RKO (cell line): ENCODE data around the gene TMEM236.

Experiments
- DNase-seq: peaks from one replicate; pipeline ENCODE4 v3.0.0-alpha.2; 2016; ENCODE audit warnings: low spot score

TMEM236 gene

DNA sequence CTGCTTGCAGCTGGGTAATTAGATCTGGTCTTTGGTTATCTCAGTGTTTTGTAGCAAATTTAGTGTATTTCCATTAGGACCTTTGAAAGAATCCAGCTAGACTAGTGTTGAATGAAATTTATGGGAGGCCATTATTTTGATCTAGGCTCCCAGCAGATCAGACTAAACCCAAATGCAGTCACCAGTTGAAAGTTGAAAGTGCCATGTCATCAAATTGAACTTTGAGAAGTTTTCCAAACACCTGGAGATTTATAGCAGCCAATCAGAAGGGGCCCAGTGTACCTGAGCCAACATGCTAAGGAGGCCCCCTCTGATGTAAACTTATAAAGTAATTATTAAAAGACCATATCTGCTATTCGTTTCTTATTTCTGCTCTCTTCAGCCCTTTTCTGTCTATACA is 11.3 kb upstream of the TMEM236 start:
- no peak for DNase-seq

- DNase-seq: peak; percentile 80
These were observed 9.1 kb upstream of the TMEM236 start for GRCh38 chr10:17742918-17743317.

DNA sequence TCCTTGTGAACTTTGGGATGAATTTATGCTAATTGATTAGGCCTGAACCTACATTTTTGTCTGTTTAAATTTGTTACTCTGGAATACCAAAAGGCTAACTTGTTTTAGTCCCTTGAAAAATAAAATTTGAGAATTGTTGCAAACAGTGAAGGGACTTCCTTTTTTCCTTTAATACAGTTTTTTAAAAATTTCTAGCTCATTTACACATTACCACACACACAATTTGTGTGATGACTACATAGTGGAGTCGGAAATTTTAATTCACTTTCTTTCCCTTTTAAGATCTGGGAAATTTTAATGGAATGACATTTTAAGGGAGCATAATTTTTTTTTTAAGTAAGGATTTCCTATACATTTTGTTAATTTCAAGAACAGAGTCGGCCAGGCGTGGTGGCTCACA is 8.6 kb upstream of the TMEM236 start:
- DNase-seq: no peak

DNA sequence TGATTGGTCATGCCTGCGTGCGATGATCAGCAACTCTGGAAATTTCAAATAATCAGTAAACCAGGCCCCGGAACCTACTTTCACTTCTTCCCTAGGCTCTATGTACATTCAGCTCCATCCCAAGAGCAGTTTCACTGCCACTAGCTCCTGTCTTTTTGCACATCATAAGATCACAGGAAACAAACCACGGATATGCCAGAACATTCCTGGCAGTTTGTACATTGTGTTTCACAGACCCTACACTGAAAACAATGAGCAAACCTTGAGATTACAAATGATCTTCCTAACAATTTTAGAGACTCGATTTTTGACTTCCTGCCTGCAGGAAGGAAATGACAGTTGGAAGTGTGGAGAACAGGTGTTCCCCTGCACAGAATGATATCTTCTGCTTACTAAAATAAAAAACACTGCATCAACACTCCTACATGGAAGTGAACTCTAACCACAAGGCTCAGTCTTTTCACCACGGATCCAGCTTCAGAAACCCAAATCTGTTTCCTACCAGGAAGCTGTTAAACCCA is 7.6 kb upstream of the TMEM236 start:
- no peak for DNase-seq

- DNase-seq: no peak
These were observed 4.0 kb upstream of the TMEM236 start for GRCh38 chr10:17747883-17748550.

DNA sequence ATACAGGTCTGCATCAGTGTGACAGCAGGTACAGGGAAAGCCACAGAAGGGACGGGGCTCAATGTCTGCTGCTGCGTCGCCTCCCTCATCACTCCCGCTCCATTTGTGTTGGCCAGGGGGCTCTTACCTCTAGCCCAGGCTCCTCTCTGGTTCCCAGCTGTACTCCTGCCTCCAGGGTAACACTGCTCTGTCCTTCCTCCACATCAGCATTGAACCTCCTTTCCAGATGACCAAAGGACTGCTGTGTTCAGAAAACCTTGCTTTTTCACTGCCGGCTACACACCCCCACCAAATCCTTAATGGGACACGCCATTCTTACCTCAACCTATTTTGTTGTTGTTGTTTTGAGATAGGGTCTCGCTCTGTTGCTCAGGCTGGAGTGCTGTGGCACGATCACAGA is 2.1 kb upstream of the TMEM236 start:
- DNase-seq: no peak

DNA sequence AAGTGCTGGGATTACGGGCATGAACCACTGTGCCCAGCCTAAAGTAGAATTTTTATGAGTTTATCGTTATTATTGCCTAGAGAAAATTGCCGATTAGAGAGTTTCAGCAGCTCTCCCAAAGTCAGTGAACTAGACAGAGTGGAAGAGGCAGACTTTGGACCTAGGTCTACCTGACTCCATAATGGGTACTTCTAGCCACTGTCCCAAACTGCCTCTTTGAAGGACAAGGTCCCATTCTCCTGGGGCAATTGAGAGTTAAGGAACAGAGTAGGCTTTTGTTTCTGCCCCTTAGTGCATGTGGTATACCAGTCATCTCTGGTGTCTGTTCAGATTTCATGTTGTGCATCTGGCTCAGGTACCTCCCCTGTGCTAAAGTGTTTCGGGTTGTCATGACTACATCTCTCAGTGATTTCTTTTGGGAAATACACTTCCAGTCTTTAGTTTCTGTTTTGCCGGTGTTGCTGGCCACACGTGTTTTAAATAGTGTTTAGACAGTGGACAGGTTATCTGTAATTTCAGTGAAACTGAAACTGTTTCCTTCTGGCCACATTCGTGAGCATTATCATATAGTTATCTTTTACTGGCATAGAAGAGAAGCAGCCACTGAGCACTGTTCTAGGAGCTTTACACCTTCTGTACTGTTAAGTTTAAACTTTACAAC is 4.7 kb downstream of the TMEM236 start:
- no peak for DNase-seq

DNA sequence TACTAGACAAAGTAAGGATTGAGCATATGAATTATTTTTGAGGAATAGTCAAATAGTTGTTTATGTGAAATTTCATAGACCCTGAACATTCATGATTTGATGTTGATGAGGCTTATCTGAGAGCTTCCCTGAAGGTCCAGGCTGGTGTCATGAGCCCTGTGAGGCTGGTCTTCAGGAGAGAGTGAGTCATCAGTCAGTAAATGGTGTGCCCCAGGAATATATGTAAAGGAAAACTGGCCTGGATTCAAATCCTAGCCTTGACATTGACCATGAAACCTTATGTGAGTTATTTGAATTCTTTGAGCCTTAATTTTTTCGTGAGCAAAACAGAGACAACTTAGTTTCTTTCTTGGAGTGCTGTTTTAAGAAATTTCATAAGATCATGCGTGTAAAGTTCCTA is 6.2 kb downstream of the TMEM236 start:
- no peak for DNase-seq

DNA sequence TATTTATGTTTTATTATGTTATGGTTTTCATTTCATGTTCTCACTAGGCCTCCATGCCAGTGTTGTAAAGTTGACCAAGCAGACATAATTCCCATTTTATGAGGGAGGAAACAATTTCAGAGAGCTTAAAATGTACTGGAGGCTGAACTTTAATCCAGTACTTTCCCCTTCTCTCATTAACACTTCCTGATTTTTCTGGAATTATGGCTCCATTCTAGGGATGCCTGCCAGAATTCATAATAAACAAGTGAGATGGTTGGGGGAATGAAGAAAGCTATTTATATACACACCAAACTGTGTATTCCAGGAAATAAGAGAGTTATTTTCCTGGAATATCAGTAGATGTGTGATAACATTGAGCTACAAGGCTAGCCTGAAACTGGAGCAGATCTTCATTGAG is 6.9 kb downstream of the TMEM236 start:
- DNase-seq: no peak

DNA sequence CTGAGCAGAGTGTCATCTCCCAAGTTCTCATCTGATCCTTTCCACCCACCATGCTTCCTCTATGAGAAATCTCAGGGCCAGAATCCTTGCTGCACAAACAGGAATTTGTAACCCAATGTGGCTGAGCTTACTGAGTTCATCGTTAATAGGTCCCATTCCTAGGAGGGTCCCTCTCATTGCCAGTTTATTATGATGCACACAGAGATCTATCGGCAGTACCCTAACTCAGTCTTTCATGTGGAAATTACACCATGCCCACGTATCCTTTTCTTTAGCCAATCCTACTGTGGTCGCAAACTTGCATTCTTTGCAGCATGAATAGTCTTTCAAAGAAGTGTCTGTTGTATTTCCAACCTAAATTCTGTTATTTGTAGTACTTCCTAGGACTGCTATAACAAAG is 12.1 kb downstream of the TMEM236 start:
- DNase-seq: no peak

DNA sequence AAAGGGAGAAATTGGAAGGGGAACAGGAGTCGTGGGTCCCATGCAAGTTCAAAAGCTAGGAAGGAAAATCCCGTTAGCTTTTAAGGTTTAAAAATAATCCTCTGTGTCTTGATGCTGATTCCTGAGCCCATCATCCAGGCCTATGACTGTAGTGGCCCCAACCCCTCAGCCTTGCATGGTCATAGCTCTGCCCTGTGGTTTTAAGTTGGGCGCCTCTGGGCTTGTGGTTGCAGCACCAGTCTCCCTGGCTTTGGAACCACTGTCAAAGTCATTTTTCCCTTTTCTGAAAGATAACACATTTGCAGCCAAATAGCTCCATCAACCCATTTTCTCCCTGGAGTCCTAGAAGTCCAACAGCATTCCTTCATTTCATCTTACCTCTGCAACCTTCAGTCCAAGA is 13.6 kb downstream of the TMEM236 start:
- DNase-seq: no peak

GRCh38 chr10:17766731-17767130 is 14.7 kb downstream of the TMEM236 start:
- no peak for DNase-seq

DNA sequence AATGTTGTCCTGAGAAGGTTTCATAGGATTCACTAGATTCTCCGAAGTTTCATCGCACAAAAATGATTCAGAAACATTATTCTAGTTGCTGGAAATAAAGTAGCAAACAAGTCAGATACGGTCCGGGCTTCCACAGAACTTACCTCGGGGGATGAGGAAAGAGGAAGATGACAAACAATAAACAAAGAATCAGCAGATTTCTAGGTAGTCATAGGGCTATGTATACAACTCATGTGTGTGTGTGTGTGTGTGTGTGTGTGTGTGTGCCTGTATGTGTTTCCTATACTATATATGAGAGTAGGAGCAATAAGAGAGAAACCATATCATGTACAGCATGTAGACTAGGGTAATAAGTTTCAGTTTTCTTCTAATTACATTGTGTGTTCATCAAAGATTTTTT is 16.5 kb downstream of the TMEM236 start:
- DNase-seq: no peak

- DNase-seq: no peak
These were observed 17.0 kb downstream of the TMEM236 start for GRCh38 chr10:17768957-17769356.

GRCh38 chr10:17771017-17771416 is 19.0 kb downstream of the TMEM236 start:
- DNase-seq: no peak

- no peak for DNase-seq
These were observed 27.8 kb downstream of the TMEM236 start for GRCh38 chr10:17779784-17780183.

DNA sequence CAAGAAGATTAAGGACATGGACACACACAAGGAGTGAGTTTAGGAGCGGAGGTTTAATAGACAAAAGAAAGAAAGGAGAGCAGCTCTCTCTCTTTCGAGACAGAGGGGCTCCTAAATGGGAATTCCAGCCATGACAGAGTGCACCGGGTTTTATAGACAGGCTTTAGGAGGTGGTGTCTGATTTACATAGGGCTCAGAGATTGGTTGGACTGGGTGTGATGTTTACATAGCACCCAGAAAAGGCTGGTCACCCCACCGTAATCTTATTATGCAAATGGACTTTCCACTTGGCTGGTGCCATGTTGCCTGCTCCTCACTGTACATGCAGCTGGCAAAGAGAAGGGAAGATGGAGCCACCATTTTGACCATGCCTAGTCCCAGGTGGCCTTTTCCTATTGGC is 28.7 kb downstream of the TMEM236 start:
- no peak for DNase-seq

DNA sequence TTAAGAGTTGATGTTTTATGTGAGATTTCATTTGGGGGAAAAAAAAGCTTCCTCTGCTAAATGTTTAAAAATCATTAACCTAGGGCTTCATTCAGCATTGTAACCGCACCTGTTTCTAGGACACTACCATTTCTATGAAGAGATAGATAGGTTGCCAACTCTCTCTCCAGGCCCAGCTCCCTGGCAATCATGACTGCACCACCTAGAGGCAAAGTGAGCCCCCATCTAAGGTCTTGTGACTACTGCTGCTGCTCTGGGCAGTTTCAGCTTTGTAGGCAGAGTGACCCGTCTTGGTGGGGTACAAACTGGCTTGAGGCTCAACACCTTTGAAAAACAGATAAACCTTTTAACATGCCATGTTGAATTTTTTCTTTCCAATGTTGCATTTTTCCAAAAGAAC is 29.9 kb downstream of the TMEM236 start:
- peak; percentile 25 for DNase-seq

- DNase-seq: no peak
These were observed 31.1 kb downstream of the TMEM236 start for GRCh38 chr10:17782921-17783665.

- no peak for DNase-seq
These were observed 31.8 kb downstream of the TMEM236 start for GRCh38 chr10:17783751-17784150.

- DNase-seq: peak; percentile 46
These were observed 32.7 kb downstream of the TMEM236 start for GRCh38 chr10:17784688-17785087.

GRCh38 chr10:17785276-17785930 is 33.4 kb downstream of the TMEM236 start:
- DNase-seq: no peak
